OCI-LY7 (cell line): ENCODE measurements around the gene PTGDS. TPM values are rescaled to one million over a fixed set of nuclear protein-coding genes. Genes with fewer than 3 reads are reported as not detected.

Experiments
- BruUV-seq: library from RNA; stranded (reverse); fragments of 400-500 nt; replicated peaks from 2 replicates; lab custom pipeline; 2021; lab: Mats Ljungman, UMichigan
- CTCF ChIA-PET: fragments of 300-600 bp; sonication (Branson Sonifier 250); formaldehyde crosslinking; loops from one replicate; lab custom pipeline; 2022; ENCODE audit warnings: antibody characterized with exemption; ENCODE audit not compliant: unreplicated experiment; lab: Charles Lee
- POLR2A ChIA-PET: fragments of 300-600 bp; sonication (Branson Sonifier 250); formaldehyde crosslinking; loops from one replicate; lab custom pipeline; 2022; ENCODE audit warnings: antibody characterized with exemption; lab: Charles Lee
- DNase-seq: peaks from one replicate; pipeline ENCODE4 v3.0.0-alpha.2; 2015; ENCODE audit warnings: low spot score
- H2AFZ ChIP-seq: fragments of 200-600 bp; sonication (generic), shearing (Covaris generic); 2 replicates; pipeline ENCODE4 v1.6.1; 2014; ENCODE audit warnings: mild to moderate bottlenecking, antibody characterized with exemption, low read length, moderate library complexity
- H3K27ac ChIP-seq: fragments of 200-600 bp; sonication (generic); 2 replicates; pipeline ENCODE4 v1.5.1; 2014; ENCODE audit warnings: mixed run types, low read depth, mild to moderate bottlenecking, moderate library complexity, low read length, inconsistent platforms; ENCODE audit not compliant: poor library complexity, severe bottlenecking
- H3K36me3 ChIP-seq: fragments of 200-600 bp; sonication (generic); 2 replicates; pipeline ENCODE4 v1.6.1; 2014; ENCODE audit warnings: mild to moderate bottlenecking, antibody characterized with exemption, low read length, moderate library complexity, mixed read lengths; ENCODE audit not compliant: insufficient read depth
- H3K4me1 ChIP-seq: fragments of 200-600 bp; sonication (generic); 2 replicates; pipeline ENCODE4 v1.5.1; 2014; ENCODE audit warnings: mild to moderate bottlenecking, low read length; ENCODE audit not compliant: insufficient read depth, poor library complexity, severe bottlenecking
- H3K4me2 ChIP-seq: fragments of 200-600 bp; sonication (generic); 2 replicates; pipeline ENCODE4 v1.6.1; 2014; ENCODE audit warnings: mild to moderate bottlenecking, low read length
- H3K4me3 ChIP-seq: fragments of 200-600 bp; sonication (generic); 2 replicates; pipeline ENCODE4 v1.5.1; 2014; ENCODE audit warnings: mild to moderate bottlenecking, low read depth, low read length; ENCODE audit not compliant: poor library complexity, severe bottlenecking
- H3K79me2 ChIP-seq: fragments of 200-600 bp; sonication (generic); 2 replicates; pipeline ENCODE4 v1.6.1; 2016; ENCODE audit warnings: low read depth, mild to moderate bottlenecking, low read length, moderate library complexity, mixed read lengths; ENCODE audit not compliant: insufficient read depth
- H3K9me2 ChIP-seq: fragments of 200-600 bp; sonication (generic); 2 replicates; pipeline ENCODE4 v1.6.1; 2016; ENCODE audit warnings: mild to moderate bottlenecking, low read length, mixed read lengths; ENCODE audit not compliant: insufficient read depth
- H3K9me3 ChIP-seq: fragments of 200-600 bp; sonication (generic); 2 replicates; pipeline ENCODE4 v1.6.1; 2014; ENCODE audit warnings: mild to moderate bottlenecking, mixed run types, low read length, mixed read lengths
- H4K20me1 ChIP-seq: fragments of 200-600 bp; sonication (generic); 2 replicates; pipeline ENCODE4 v1.6.1; 2014; ENCODE audit warnings: mild to moderate bottlenecking, antibody characterized with exemption, low read length, moderate library complexity, mixed read lengths; ENCODE audit not compliant: insufficient read depth
- CTCF ChIP-seq: fragments of 200-600 bp; sonication (generic); conservative IDR thresholded peaks from 2 replicates; pipeline ENCODE4 v1.5.1; 2014; ENCODE audit warnings: mild to moderate bottlenecking, antibody characterized with exemption, low read length, moderate library complexity, mixed read lengths
- EZH2phosphoT487 ChIP-seq: fragments of 200-600 bp; sonication (generic); IDR thresholded peaks from 2 replicates; pipeline ENCODE4 v1.6.1; 2018; ENCODE audit warnings: low read depth, borderline replicate concordance, mild to moderate bottlenecking, mixed run types, antibody characterized with exemption, low read length, moderate library complexity, mixed read lengths
- intact Hi-C: fragments of 100-400 bp; cut with micrococcal nuclease; formaldehyde crosslinking; loops from one replicate; pipeline ENCODE4 v1.10.0; 2022; ENCODE audit not compliant: unreplicated experiment
- total RNA-seq, 2 experiments: library from RNA; depleted of rRNA in 1 of 2; stranded (reverse); fragments of >200 nt in 1 of 2; shearing (Covaris generic) in 1 of 2; gene quantifications; 2 replicates each; pipeline ENCODE4 v1.2.3, GENCODE V29; 2014 to 2022

Gene PTGDS
- total RNA-seq, 2 experiments from 2014 or later: not detected

GRCh38 chr9:137020771-137021567, 43.7 kb downstream of the PTGDS start:
- TF ChIP-seq EZH2phosphoT487 (no peak), CTCF (no peak)
- no peaks in the 10 kb centered on the region for H3K9me3 ChIP-seq
- no peak overlapping the region for H2AFZ ChIP-seq
- ChIA-PET CTCF (no interaction called here), POLR2A (no interaction called here)
- no TSS peak for BruUV-seq
- no peak overlapping the region for H3K4me2 ChIP-seq
- no peaks in the 10 kb centered on the region for H4K20me1 ChIP-seq
- H3K9me2 ChIP-seq: no peaks in the 10 kb centered on the region
- no peak for DNase-seq
- peaks cover 21% of the 10 kb centered on the region for H3K4me1 ChIP-seq
- no peak overlapping the region for H3K27ac ChIP-seq
- no peaks in the 10 kb centered on the region for H3K79me2 ChIP-seq
- intact Hi-C loops: no loop called here
- no peaks in the 10 kb centered on the region for H3K36me3 ChIP-seq
- no peak overlapping the region for H3K4me3 ChIP-seq

- Histone ChIP-seq H3K36me3 (no peaks in the 10 kb centered on the region), H3K4me3 (no peak overlapping the region), H2AFZ (no peak overlapping the region), H3K9me3 (no peaks in the 10 kb centered on the region), H3K27ac (no peak overlapping the region), H3K9me2 (no peaks in the 10 kb centered on the region), H3K4me1 (peaks cover 26% of the 10 kb centered on the region), H4K20me1 (no peaks in the 10 kb centered on the region), H3K4me2 (no peak overlapping the region), H3K79me2 (no peaks in the 10 kb centered on the region)
- DNase-seq: no peak
- BruUV-seq: no TSS peak
- CTCF ChIA-PET: interaction anchor here (0.9 kb wide), 1 partner anchor 14 kb away, joined by 3 read pairs; no protein-coding TSS in a partner anchor
- POLR2A ChIA-PET: interaction anchor here (0.5 kb wide), 1 partner anchor 51 kb away, joined by 3 read pairs; no protein-coding TSS in a partner anchor
- intact Hi-C loops: no loop called here
- TF ChIP-seq CTCF (no peak), EZH2phosphoT487 (no peak)
These were observed 44.3 kb downstream of the PTGDS start for GRCh38 chr9:137021568-137021978.

- Histone ChIP-seq H3K79me2 (no peaks in the 10 kb centered on the region), H3K36me3 (no peaks in the 10 kb centered on the region), H2AFZ (no peak overlapping the region), H3K9me3 (no peaks in the 10 kb centered on the region), H3K9me2 (no peaks in the 10 kb centered on the region), H3K27ac (no peak overlapping the region), H3K4me1 (peaks cover 26% of the 10 kb centered on the region), H3K4me2 (no peak overlapping the region), H4K20me1 (no peaks in the 10 kb centered on the region), H3K4me3 (no peak overlapping the region)
- CTCF ChIA-PET: interaction anchor here (0.9 kb wide), 1 partner anchor 13 kb away, joined by 3 read pairs; no protein-coding TSS in a partner anchor
- TF ChIP-seq EZH2phosphoT487: no peak
- no peak for TF ChIP-seq CTCF
- DNase-seq: peak; percentile 89
- POLR2A ChIA-PET: interaction anchor here (0.5 to 0.8 kb wide), 2 partner anchors 51 to 212 kb away, joined by 3 read pairs; no protein-coding TSS in a partner anchor
- intact Hi-C loops: no loop called here
- no TSS peak for BruUV-seq
These were observed 44.8 kb downstream of the PTGDS start for GRCh38 chr9:137021979-137022661.
